ENCODE data around the gene DPF3. TPM values are rescaled to one million over a fixed set of nuclear protein-coding genes. Genes with fewer than 3 reads are reported as not detected.

The DPF3 gene
- total RNA-seq, 3 donors from 2014 or later, result 0.48 to 0.95 (median 0.71) TPM

DNA sequence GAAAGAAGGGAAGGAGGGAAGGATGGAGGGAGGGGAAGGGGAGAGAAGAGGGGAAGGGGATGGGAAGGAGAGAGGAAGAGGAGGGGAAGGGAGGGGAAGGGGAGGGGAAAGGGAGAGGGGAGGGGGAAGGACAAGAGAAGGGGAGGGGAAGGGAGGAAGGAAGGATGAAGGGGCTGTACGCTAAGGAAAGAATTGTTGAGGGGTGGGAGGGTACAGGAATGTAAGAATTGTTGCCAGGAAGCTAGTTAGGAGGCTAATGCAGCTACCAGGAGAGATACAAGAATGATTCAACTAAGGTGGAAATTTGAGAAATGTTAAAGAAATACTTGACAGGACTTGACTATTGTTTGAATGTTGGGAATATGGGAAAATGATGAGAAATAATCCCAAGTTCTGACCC lies 261.2 kb downstream of the DPF3 start:
- ATAC-seq (no peak), DNase-seq (no peak)
- Mint-ChIP-seq H3K4me3 (no peak overlapping the region), H3K4me1 (ENCODE audit: low read depth) (no peaks in the 10 kb centered on the region), H3K27me3 (ENCODE audit: low read depth) (peaks cover 7% of the 10 kb centered on the region), H3K36me3 (ENCODE audit: insufficient read depth) (no peaks in the 10 kb centered on the region), H3K9me3 (no peaks in the 10 kb centered on the region)

DNA sequence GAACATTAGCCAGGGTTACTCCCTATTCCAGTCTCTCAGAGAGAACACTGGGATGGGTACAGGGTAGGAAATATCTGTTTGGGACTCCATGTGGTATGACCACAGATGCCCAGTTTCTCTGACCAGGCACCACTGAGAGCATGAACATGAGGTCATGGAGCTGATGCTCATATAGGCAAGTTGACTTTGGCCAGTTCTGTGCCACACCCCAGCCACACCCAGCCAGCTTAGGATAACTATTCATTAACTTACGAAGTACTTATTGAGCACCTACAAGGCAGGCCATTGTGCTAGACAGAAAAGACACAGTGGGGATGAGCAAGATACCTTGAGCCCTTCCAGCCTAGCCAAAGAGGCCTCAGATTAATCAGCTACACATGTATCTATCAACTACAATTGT lies 262.5 kb downstream of the DPF3 start:
- DNase-seq (no peak), ATAC-seq (no peak)
- Mint-ChIP-seq H3K36me3 (ENCODE audit: insufficient read depth) (no peaks in the 10 kb centered on the region), H3K4me1 (ENCODE audit: low read depth) (no peaks in the 10 kb centered on the region), H3K9me3 (peaks cover 9% of the 10 kb centered on the region), H3K4me3 (no peak overlapping the region), H3K27me3 (ENCODE audit: low read depth) (peaks cover 7% of the 10 kb centered on the region)

DNA sequence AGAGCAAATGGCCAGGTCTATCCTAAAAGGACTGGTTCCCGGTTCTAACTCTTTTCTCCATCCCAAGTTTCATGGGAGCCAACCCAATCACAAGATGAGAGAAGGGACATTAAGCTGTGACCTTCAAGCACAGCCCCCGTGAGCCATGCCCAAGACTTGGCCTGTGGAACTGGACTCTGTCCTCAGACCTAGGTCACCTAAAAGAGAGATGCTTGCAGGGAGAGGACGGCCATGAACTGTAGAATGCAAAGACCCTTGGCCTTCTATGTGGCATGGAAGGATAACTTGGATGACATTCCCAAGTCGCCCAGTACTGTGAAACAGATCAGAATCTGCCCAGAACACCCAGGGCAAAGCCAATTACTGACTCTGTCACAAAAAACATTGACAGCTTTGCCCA lies 263.5 kb downstream of the DPF3 start:
- ATAC-seq, result no peak
- Mint-ChIP-seq H3K27me3 (ENCODE audit: low read depth) (peaks cover 7% of the 10 kb centered on the region), H3K4me1 (ENCODE audit: low read depth) (no peaks in the 10 kb centered on the region), H3K4me3 (no peak overlapping the region), H3K9me3 (peaks cover 14% of the 10 kb centered on the region), H3K36me3 (ENCODE audit: insufficient read depth) (no peaks in the 10 kb centered on the region)
- DNase-seq, result no peak

DNA sequence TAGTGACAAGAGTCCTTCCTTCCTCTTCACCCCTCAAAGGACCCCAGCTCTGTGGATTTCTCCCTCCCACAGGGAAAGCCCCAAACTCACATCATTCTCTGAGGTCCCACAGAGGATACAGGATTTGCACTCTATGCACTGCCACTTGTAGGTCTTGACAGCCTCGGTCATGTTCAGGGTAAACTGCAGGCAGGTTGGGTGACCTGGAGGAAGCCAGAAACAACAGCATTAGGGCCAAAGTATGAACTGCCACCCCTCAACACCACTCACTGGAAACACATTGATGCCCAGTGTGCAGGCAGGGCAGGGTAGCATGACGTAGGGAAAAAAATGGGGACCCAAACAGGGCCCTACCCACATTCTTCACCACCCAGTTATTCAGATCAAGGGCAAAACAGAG lies 264.4 kb downstream of the DPF3 start:
- no peak for ATAC-seq
- no peak for DNase-seq
- H3K27me3 Mint-ChIP-seq (ENCODE audit: low read depth), result peaks cover 7% of the 10 kb centered on the region

DNA sequence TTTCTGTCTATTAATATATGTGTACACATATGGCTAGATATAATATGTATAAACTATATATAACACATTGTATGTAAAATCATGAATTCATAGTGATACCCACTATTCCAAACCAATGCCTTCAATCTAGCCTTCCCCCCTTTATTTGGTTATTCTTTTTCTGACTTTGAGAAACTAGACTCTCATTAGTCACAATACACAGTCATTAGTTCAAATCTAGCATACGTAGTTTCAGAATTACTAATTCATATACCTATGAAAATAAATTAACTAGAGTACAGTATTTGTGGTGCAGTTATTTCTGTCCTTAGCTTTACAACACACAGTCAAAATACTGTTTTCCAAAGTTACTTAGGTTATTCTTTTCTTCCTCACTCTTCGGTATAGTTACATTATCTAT lies 268.2 kb downstream of the DPF3 start:
- Mint-ChIP-seq H3K4me3 (no peak overlapping the region), H3K27me3 (ENCODE audit: low read depth) (peaks cover 4% of the 10 kb centered on the region)
- ATAC-seq, result peak; percentile 51 to 61

More for the DNA sequence above, 264.4 kb downstream of the DPF3 start:
- no peak overlapping the region for H3K4me3 Mint-ChIP-seq
- no peaks in the 10 kb centered on the region for H3K36me3 Mint-ChIP-seq (ENCODE audit: insufficient read depth)
- H3K9me3 Mint-ChIP-seq, result peaks cover 14% of the 10 kb centered on the region
- H3K4me1 Mint-ChIP-seq (ENCODE audit: low read depth), result no peaks in the 10 kb centered on the region

DNA sequence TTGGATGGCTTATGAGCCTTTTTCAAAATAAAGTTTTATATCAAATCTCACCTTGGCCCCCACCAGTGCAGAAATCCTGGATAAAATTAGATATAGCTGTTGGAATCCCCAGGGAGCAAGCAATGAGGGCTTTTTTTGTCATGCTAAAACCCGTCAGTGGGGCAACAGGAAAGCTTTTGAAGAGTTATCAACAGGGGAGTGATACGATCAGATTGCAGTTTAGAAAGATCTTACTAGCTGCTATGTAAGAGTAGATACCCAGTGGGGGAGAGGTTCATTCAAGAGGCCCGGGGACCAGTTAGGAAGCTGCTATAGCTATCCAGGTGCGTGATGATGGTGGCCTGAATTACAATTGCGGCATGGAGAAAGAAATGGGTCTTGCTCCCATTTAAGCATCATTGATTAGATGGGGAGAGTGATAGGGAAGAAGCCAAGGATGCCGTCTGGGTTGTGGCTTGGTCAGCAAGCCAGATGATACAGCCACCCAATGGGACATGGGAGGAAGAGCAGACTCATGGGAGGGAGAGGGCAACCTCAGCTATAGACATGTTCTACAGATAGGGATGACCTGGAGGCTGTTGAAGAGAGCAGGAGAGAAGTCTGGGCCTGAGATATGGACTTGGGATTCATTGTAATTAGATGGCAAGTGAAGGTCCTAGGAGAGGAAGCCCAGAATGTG lies 272.4 kb downstream of the DPF3 start:
- no peaks in the 10 kb centered on the region for H3K27me3 Mint-ChIP-seq (ENCODE audit: low read depth)
- peaks cover 12% of the 10 kb centered on the region for H3K9me3 Mint-ChIP-seq
- H3K4me3 Mint-ChIP-seq, result no peak overlapping the region
- ATAC-seq (no peak), DNase-seq (no peak)
- H3K36me3 Mint-ChIP-seq (ENCODE audit: insufficient read depth), result no peaks in the 10 kb centered on the region
- no peaks in the 10 kb centered on the region for H3K4me1 Mint-ChIP-seq (ENCODE audit: low read depth)

More for the DNA sequence above, 268.2 kb downstream of the DPF3 start:
- DNase-seq, result no peak
- Mint-ChIP-seq H3K36me3 (ENCODE audit: insufficient read depth) (no peaks in the 10 kb centered on the region), H3K4me1 (ENCODE audit: low read depth) (no peaks in the 10 kb centered on the region), H3K9me3 (peaks cover 19% of the 10 kb centered on the region)

DNA sequence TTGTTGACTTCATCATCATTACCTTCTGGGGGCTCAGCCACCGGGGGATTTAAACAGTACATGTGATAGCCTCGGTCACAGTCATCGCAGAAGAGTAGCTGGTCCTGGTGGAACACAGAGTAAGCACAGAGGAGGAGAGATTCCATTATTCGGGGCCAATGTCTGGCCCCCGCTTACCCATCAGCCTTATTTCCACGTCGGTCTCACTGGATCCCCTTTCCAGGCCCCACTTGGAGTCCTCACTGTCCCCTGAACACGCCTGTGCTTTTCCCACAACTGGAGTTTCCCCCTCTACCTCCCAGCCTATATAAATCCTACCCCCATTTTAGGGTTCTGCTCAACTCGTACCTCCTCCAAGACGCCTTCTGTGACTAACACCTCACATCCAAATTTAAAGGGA lies 274.0 kb downstream of the DPF3 start:
- no peak for ATAC-seq
- Mint-ChIP-seq H3K4me1 (ENCODE audit: low read depth) (no peaks in the 10 kb centered on the region), H3K27me3 (ENCODE audit: low read depth) (no peaks in the 10 kb centered on the region), H3K4me3 (no peak overlapping the region), H3K36me3 (ENCODE audit: insufficient read depth) (no peaks in the 10 kb centered on the region), H3K9me3 (peaks cover 5% of the 10 kb centered on the region)
- DNase-seq, result no peak

DNA sequence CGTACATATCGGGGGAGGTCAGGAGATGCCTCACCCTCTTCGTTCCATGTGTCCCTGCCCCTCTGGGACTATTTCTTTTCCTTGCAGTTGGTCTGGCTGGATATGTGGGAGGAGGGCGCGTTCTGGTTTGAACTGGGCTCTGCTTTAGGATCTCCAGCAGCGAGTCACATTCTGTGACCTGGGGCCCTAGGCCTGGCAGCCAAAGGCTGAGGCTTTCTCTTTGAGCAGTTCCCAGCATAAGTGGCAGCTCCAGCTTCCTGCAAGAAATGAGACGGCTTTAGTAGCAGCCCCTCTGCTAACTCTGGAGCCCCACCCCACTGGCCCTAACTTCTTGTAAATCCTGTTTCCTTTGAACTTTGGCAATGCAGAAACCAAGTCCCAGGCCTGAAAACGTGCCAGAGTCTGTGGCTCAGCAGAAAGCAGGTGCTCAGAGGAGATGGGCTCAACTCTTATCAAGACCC lies 274.8 kb downstream of the DPF3 start:
- peaks cover 5% of the 10 kb centered on the region for H3K9me3 Mint-ChIP-seq
- no peaks in the 10 kb centered on the region for H3K4me1 Mint-ChIP-seq (ENCODE audit: low read depth)
- H3K4me3 Mint-ChIP-seq, result no peak overlapping the region
- DNase-seq (no peak), ATAC-seq (no peak)
- H3K36me3 Mint-ChIP-seq (ENCODE audit: insufficient read depth), result no peaks in the 10 kb centered on the region
- no peaks in the 10 kb centered on the region for H3K27me3 Mint-ChIP-seq (ENCODE audit: low read depth)

DNA sequence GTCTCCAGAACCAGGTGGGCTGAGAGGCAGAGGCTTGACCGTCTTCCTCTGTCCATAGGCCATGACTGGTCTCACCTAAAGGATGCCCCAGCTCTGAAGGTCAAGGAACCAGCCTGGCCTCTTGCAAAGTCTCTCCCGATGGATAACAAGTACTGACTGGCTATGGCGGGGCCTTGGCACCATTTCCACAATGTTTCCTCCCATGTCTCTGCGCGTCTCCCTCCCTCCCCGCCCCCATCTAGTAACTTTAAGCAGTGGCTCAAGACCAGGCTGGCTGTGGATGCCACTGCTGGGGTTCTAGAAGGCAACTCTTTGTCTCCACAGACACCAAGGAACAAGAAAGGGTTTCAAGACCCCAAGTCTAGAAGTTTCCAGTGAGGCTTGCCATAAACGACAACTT lies 275.5 kb downstream of the DPF3 start:
- Mint-ChIP-seq H3K36me3 (ENCODE audit: insufficient read depth) (no peaks in the 10 kb centered on the region), H3K4me3 (no peak overlapping the region), H3K9me3 (peaks cover 5% of the 10 kb centered on the region), H3K27me3 (ENCODE audit: low read depth) (no peaks in the 10 kb centered on the region), H3K4me1 (ENCODE audit: low read depth) (no peaks in the 10 kb centered on the region)
- ATAC-seq, result no peak
- DNase-seq, result no peak

DNA sequence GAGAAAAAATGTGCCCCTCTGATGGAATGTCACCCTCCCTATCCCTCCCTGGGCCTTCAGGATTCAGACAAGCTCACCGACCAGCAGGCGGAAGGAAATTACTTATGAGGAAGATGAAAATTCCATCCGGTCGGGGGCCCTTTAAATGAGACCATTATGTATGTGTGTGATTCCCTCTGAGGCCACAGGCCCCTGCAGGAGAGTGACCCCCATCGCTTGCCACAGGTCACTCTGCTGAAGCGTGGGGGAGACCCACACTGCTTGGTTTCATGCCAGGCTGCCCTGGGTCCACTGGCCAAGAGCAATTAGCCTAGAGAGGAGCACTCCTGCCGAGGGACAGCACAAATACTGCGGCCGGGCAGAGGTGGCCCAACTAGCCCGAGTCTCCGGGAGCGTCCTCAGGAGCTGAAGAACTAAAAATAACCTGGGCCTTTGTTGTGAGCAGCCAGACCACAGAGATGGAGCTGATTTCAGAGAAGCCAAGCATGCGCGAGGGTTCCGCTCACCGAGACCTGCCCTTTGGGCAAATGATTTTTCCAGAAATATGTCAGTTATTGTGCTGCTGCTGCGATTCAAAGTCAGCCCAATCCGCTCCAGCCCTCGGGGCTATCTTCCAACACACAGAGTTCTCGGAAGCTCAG lies 276.4 kb downstream of the DPF3 start:
- Mint-ChIP-seq H3K27me3 (ENCODE audit: low read depth) (no peaks in the 10 kb centered on the region), H3K4me1 (ENCODE audit: low read depth) (no peaks in the 10 kb centered on the region), H3K36me3 (ENCODE audit: insufficient read depth) (no peaks in the 10 kb centered on the region), H3K4me3 (no peak overlapping the region), H3K9me3 (peaks cover under 1% of the 10 kb centered on the region)
- ATAC-seq (no peak), DNase-seq (no peak)

DNA sequence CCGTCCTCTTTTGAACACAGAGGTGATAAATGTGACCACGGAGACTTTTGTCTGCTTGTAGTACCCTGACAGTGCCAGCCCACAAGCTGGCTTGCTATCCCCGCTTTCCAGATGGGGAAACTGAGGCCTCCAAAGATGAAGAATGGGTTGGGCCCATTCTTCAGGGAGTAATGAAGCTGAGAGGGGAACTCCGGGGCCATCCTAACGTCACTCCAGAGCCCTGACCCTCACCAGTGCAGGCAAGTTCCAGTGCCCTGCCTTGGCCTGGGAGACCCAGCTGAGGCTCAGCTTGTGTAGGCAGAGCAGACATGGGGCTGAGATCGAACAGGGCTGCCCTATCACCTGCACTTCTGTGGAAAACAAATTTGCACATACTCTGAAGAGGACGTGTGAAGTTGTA lies 277.1 kb downstream of the DPF3 start:
- DNase-seq (no peak), ATAC-seq (no peak)
- Mint-ChIP-seq H3K27me3 (ENCODE audit: low read depth) (no peaks in the 10 kb centered on the region), H3K4me3 (no peak overlapping the region), H3K4me1 (ENCODE audit: low read depth) (no peaks in the 10 kb centered on the region), H3K9me3 (no peaks in the 10 kb centered on the region), H3K36me3 (ENCODE audit: insufficient read depth) (no peaks in the 10 kb centered on the region)

DNA sequence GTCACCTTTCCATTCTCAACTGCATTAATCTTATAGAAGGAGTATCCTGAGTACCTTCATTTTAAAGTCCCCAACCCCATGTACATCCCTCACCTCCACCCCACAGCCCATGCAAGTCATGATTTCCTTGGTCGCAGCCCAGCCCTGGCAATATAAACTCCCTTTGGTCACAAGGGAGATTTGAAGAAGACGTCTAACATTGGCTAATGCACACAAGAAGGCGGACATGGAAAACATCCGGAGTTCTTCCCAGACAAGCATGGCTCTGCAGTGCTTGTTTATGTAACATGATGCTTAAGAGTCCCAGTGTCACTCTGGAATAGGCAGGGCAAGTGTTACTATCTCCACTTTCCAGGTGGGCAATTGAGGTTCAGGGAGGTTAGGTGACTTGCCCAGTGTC lies 277.6 kb downstream of the DPF3 start:
- H3K4me1 Mint-ChIP-seq (ENCODE audit: low read depth), result no peaks in the 10 kb centered on the region
- H3K9me3 Mint-ChIP-seq, result no peaks in the 10 kb centered on the region
- no peak overlapping the region for H3K4me3 Mint-ChIP-seq
- no peaks in the 10 kb centered on the region for H3K36me3 Mint-ChIP-seq (ENCODE audit: insufficient read depth)
- ATAC-seq (no peak), DNase-seq (no peak)
- H3K27me3 Mint-ChIP-seq (ENCODE audit: low read depth), result no peaks in the 10 kb centered on the region

DNA sequence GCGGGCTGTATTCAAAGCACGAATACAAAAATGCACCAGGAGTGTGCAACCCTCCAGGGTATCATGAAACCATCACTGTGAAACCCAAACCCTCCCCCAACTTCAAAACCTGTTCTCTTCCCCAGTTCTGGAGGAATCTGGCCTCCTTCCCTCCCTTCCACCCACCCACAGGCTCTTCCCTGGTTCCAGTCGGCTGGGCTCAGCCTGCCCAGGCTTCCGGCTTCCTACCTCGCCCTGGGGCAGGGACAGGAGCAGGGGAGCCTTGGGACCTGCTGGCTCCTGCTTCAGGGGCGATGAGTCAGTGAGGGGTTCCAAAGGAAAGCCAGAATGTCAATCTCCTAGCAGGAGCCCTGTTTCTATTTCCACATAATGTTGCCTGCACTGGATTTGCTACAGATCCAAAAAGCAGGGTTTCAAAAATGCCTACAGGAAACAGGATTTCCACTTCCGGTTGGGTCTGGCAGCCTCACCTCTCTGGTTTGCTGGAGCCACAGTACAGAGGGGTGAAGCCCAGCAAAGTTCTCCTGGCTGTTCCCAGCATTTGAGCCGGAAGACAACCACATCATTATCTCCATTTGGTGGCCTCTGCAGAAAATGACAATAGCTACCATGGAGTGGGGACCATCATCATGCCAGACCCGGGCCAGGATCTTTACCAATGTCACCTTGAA lies 278.3 kb downstream of the DPF3 start:
- Mint-ChIP-seq H3K27me3 (ENCODE audit: low read depth) (no peaks in the 10 kb centered on the region), H3K36me3 (ENCODE audit: insufficient read depth) (no peaks in the 10 kb centered on the region), H3K4me3 (no peak overlapping the region), H3K4me1 (ENCODE audit: low read depth) (no peaks in the 10 kb centered on the region), H3K9me3 (no peaks in the 10 kb centered on the region)
- no peak for ATAC-seq
- no peak for DNase-seq

DNA sequence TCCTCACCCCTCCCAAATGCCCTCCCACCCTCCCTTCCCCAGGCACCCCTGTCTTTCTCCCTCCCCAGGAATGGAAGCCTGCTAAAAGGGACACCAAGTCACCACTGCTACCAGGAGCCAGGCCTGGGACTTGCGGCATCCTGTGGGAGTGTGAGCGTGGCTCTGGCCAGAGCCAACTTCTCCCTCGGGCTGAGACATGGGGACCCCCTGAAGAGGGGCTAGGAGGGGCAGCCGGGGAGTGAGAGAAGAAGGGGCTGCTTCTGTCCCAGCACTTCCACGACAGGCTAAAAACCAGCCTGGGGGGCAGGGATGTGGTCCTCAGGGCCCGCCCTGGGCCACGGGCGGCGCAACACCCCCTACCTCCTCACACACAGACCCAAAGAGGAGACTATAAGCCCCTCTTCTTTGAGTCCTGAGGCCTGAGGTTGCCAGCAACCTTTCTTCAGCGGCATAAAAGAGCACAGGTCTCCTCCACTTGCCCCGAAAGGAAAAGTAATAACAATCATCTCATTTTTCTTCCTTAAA lies 278.9 kb downstream of the DPF3 start:
- no peak for ATAC-seq
- H3K36me3 Mint-ChIP-seq (ENCODE audit: insufficient read depth), result no peaks in the 10 kb centered on the region
- no peaks in the 10 kb centered on the region for H3K4me1 Mint-ChIP-seq (ENCODE audit: low read depth)
- no peaks in the 10 kb centered on the region for H3K9me3 Mint-ChIP-seq
- no peak overlapping the region for H3K4me3 Mint-ChIP-seq
- DNase-seq, result no peak
- H3K27me3 Mint-ChIP-seq (ENCODE audit: low read depth), result no peaks in the 10 kb centered on the region

DNA sequence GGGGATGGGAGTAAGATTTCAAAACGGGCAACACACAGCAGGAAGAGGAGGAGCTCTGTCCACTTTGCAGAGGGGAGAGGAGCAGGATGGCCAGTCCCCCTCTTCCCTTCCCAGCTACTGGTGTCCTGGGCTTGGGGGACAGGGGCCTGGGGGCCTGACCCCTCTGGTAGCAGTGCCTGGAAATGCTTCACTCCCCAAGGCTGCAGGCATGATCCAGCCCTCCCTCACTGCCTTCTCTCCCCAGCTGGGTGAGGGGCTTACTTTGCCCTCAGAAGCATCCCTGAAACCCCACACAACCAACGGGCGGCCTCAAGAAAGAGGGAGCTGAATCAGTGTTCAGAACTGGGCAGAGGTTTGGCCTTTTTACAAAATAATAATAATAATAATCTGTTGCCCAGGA lies 279.5 kb downstream of the DPF3 start:
- Mint-ChIP-seq H3K9me3 (no peaks in the 10 kb centered on the region), H3K27me3 (ENCODE audit: low read depth) (no peaks in the 10 kb centered on the region), H3K4me1 (ENCODE audit: low read depth) (no peaks in the 10 kb centered on the region), H3K36me3 (ENCODE audit: insufficient read depth) (no peaks in the 10 kb centered on the region), H3K4me3 (no peak overlapping the region)
- DNase-seq (no peak), ATAC-seq (no peak)
